B cell (primary cell): ENCODE measurements around the gene CCM2. TPM values are rescaled to one million over a fixed set of nuclear protein-coding genes. Genes with fewer than 3 reads are reported as not detected.

Source experiments
- ATAC-seq: fragments of 200-7000 bp; cut with Tn5 transposase; one replicate; pipeline ENCODE4 v1.10.0; 2021; ENCODE audit warnings: low read depth, mild to moderate bottlenecking, moderate number of reproducible peaks, moderate library complexity
- CTCF ChIA-PET: fragments of 350-600 bp; sonication (Branson Sonifier 250); formaldehyde crosslinking; loops from one replicate; lab custom pipeline; 2021; ENCODE audit warnings: antibody characterized with exemption, inconsistent platforms; lab: Charles Lee
- POLR2A ChIA-PET: fragments of 350-600 bp; sonication (Branson Sonifier 250); formaldehyde crosslinking; loops from one replicate; lab custom pipeline; 2021; ENCODE audit warnings: antibody characterized with exemption; lab: Charles Lee
- DNase-seq: peaks from one replicate; pipeline ENCODE4 v3.0.0; 2013
- H2AFZ ChIP-seq: 2 replicates; pipeline ENCODE4 v1.6.1; 2012; ENCODE audit warnings: mild to moderate bottlenecking, low read depth, low read length; ENCODE audit not compliant: insufficient read depth, poor library complexity, severe bottlenecking
- H3K27ac ChIP-seq, 2 donors: 1 replicate in 1 of 2; 2 replicates in 1 of 2; pipeline ENCODE4 v1.5.1; 2012 to 2013; ENCODE audit warnings: low read length in 2 of 2, mild to moderate bottlenecking in 2 of 2, moderate library complexity in 1 of 2
- H3K27me3 ChIP-seq, 4 experiments: fragments of 200-600 bp in 1 of 4; sonication (generic) in 1 of 4; replicated peaks in 1 of 4; 1 replicate in 2 of 4; 2 replicates in 2 of 4; pipeline versions ENCODE4 v1.6.1 to v1.7.0; 2013 to 2016; ENCODE audit warnings: low read length in 3 of 4, mild to moderate bottlenecking in 2 of 4, mixed read lengths in 1 of 4, moderate library complexity in 1 of 4; ENCODE audit not compliant: insufficient read depth in 4 of 4, control insufficient read depth in 3 of 4; ENCODE audit errors: control extremely low read depth in 1 of 4
- H3K36me3 ChIP-seq, 2 experiments: replicated peaks in 1 of 2; 1 replicate in 1 of 2; 2 replicates in 1 of 2; pipeline versions ENCODE4 v1.6.1 to v1.7.1; 2013; ENCODE audit warnings: low read length in 1 of 2; ENCODE audit not compliant: insufficient read depth in 2 of 2, control insufficient read depth in 1 of 2; ENCODE audit errors: control extremely low read depth in 1 of 2, extremely low read depth in 1 of 2
- H3K4me1 ChIP-seq, 2 donors: fragments of 200-600 bp in 1 of 2; sonication (generic) in 1 of 2; 1 replicate in 1 of 2; 2 replicates in 1 of 2; pipeline versions ENCODE4 v1.5.1 to v1.6.1; 2013 to 2017; ENCODE audit warnings: low read length in 2 of 2; ENCODE audit not compliant: control insufficient read depth in 2 of 2, insufficient read depth in 2 of 2
- H3K4me2 ChIP-seq: replicated peaks from 2 replicates; pipeline ENCODE3; 2012; ENCODE audit warnings: mild to moderate bottlenecking, low read depth, low read length; ENCODE audit not compliant: poor library complexity, severe bottlenecking
- H3K4me3 ChIP-seq, 5 experiments: fragments of 200-600 bp in 1 of 5; sonication (generic) in 1 of 5; 1 replicate in 3 of 5; 2 replicates in 2 of 5; pipeline versions ENCODE4 v1.5.1 to v1.7.0; 2011 to 2016; ENCODE audit warnings: low read length in 4 of 5, mild to moderate bottlenecking in 4 of 5, low read depth in 2 of 5, control low read depth in 1 of 5, moderate library complexity in 1 of 5; ENCODE audit not compliant: insufficient read depth in 1 of 5; ENCODE audit errors: control extremely low read depth in 1 of 5, extremely low read depth in 1 of 5
- H3K79me2 ChIP-seq: fragments of 200-600 bp; sonication (generic); one replicate; pipeline ENCODE4 v1.6.0; 2016; ENCODE audit warnings: low read length; ENCODE audit not compliant: control insufficient read depth, insufficient read depth
- H3K9ac ChIP-seq: fragments of 200-600 bp; sonication (generic); 2 replicates; pipeline ENCODE4 v1.6.1; 2017; ENCODE audit warnings: mild to moderate bottlenecking, low read length, moderate library complexity
- H3K9me3 ChIP-seq, 3 donors: one replicate each; pipeline versions ENCODE4 v1.6.1 to v1.7.1; 2013; ENCODE audit warnings: low read length in 2 of 3; ENCODE audit not compliant: control insufficient read depth in 2 of 3, insufficient read depth in 1 of 3; ENCODE audit errors: control extremely low read depth in 1 of 3
- H4K20me1 ChIP-seq: 2 replicates; pipeline ENCODE4 v1.6.0; 2012; ENCODE audit warnings: mild to moderate bottlenecking, low read length; ENCODE audit not compliant: insufficient read depth, control insufficient read depth, poor library complexity, severe bottlenecking
- H3K27ac Mint-ChIP-seq: one replicate; pipeline ENCODE4 v1.8.0; 2021; ENCODE audit warnings: mixed read lengths
- H3K27me3 Mint-ChIP-seq: one replicate; pipeline ENCODE4 v1.8.0; 2021; ENCODE audit warnings: mixed read lengths
- H3K4me1 Mint-ChIP-seq: one replicate; pipeline ENCODE4 v1.8.0; 2021; ENCODE audit warnings: mixed read lengths
- H3K4me3 Mint-ChIP-seq: one replicate; pipeline ENCODE4 v1.8.0; 2021; ENCODE audit warnings: mixed read lengths
- H3K9me3 Mint-ChIP-seq: one replicate; pipeline ENCODE4 v1.8.0; 2022; ENCODE audit warnings: mixed read lengths; ENCODE audit not compliant: insufficient read depth
- CTCF ChIP-seq: fragments of 200-600 bp; IDR thresholded peaks from one replicate; pipeline ENCODE4 v1.8.0; 2022; ENCODE audit warnings: antibody characterized with exemption, mild to moderate bottlenecking
- EZH2 ChIP-seq: IDR thresholded peaks from 2 replicates; pipeline ENCODE4 v1.6.1; 2012; ENCODE audit warnings: borderline replicate concordance, low read depth, mild to moderate bottlenecking, moderate library complexity, low read length; ENCODE audit not compliant: insufficient read depth, poor library complexity, severe bottlenecking
- WGBS: methylation state at CpG from one replicate; pipeline ENCODE4 v1.1.5; 2013; ENCODE audit warnings: missing lambda C conversion rate; ENCODE audit not compliant: insufficient coverage; 5-methylcytosine and 5-hydroxymethylcytosine counted together
- intact Hi-C: fragments of 100-400 bp; cut with micrococcal nuclease; formaldehyde crosslinking; loops from one replicate; pipeline ENCODE4 v1.10.0; 2022
- polyA plus RNA-seq: library from polyadenylated mRNA; depleted of rRNA; stranded (reverse); fragments of >200 nt; gene quantifications from 2 replicates; pipeline ENCODE4 v1.2.3, GENCODE V29; 2012
- total RNA-seq, 2 donors: library from RNA; stranded (reverse); fragments of 120-200 nt in 1 of 2; gene quantifications; 1 replicate in 1 of 2; 2 replicates in 1 of 2; pipeline versions ENCODE4 v1.2.3 to v1.2.4, GENCODE V29; 2013 to 2022

CCM2 gene
- total and polyA plus RNA-seq, 2 donors (not counting 1 experiment from before 2014, with no cell fraction given): 150 to 201 TPM

GRCh38 chr7:44974549-44974948 is 25.5 kb upstream of the CCM2 start:
- Histone ChIP-seq H3K27ac (peak overlapping the region in 1 of 2 donors; percentile 93), H3K79me2 (peaks cover 58% of the 10 kb centered on the region), H3K4me1 (peaks cover 19 to 46% of the 10 kb centered on the region in 2 donors), H3K36me3 (peaks cover 0 to 77% of the 10 kb centered on the region in 2 experiments), H3K27me3 (no peaks in the 10 kb centered on the region), H4K20me1 (peaks cover 73% of the 10 kb centered on the region), H3K9me3 (no peaks in the 10 kb centered on the region), H3K4me2 (no peak overlapping the region), H3K9ac (no peak overlapping the region), H3K4me3 (no peak overlapping the region), H2AFZ (no peak overlapping the region)
- peak overlapping the region; percentile 80 for H3K27ac Mint-ChIP-seq
- CTCF ChIA-PET: interaction anchor here (0.9 to 7.5 kb wide), 10 partner anchors 10 to 161 kb away, joined by 3 to 125 read pairs (median 6); partner anchors contain the start of gene CCM2
- no peaks in the 10 kb centered on the region for H3K27me3 Mint-ChIP-seq
- POLR2A ChIA-PET: interaction anchor here (0.6 to 1.3 kb wide), 3 partner anchors 25 to 103 kb away, joined by 3 read pairs; no protein-coding TSS in a partner anchor
- no peak overlapping the region for H3K4me3 Mint-ChIP-seq
- TF ChIP-seq EZH2 (no peak), CTCF (no peak)
- 84% methylated on average over 7 of the region's 7 CpGs for WGBS
- intact Hi-C loops: no loop called here
- H3K4me1 Mint-ChIP-seq: peaks cover 45% of the 10 kb centered on the region
- DNase-seq: no peak
- ATAC-seq: no peak
- no peaks in the 10 kb centered on the region for H3K9me3 Mint-ChIP-seq

- Mint-ChIP-seq H3K27me3 (no peaks in the 10 kb centered on the region), H3K27ac (peak overlapping the region; percentile 50), H3K9me3 (no peaks in the 10 kb centered on the region), H3K4me3 (peak overlapping the region; percentile 19), H3K4me1 (peaks cover 55% of the 10 kb centered on the region)
- H3K9me3 ChIP-seq: no peaks in the 10 kb centered on the region
- no peak overlapping the region for H3K4me2 ChIP-seq
- H3K79me2 ChIP-seq: peaks cover 58% of the 10 kb centered on the region
- ATAC-seq (no peak), DNase-seq (no peak)
- intact Hi-C loops: no loop called here
- TF ChIP-seq EZH2: no peak
- TF ChIP-seq CTCF: no peak
- H3K4me3 ChIP-seq: no peak overlapping the region
- ChIA-PET POLR2A (interaction anchor here (1.3 to 1.4 kb wide), 2 partner anchors 24 to 25 kb away, joined by 3 to 6 read pairs; no protein-coding TSS in a partner anchor), CTCF (interaction anchor here (7.5 kb wide), 1 partner anchor 160 kb away, joined by 125 read pairs; no protein-coding TSS in a partner anchor)
- H3K4me1 ChIP-seq: peaks cover 28 to 56% of the 10 kb centered on the region in 2 donors
- peaks cover 63% of the 10 kb centered on the region for H4K20me1 ChIP-seq
- no peaks in the 10 kb centered on the region for H3K27me3 ChIP-seq
- no peak overlapping the region for H2AFZ ChIP-seq
- peaks cover 0 to 68% of the 10 kb centered on the region in 2 experiments for H3K36me3 ChIP-seq
- 95% methylated on average over 11 of the region's 12 CpGs for WGBS
- peak overlapping the region in 1 of 2 donors; percentile 93 for H3K27ac ChIP-seq
- no peak overlapping the region for H3K9ac ChIP-seq
Measured at GRCh38 chr7:44975331-44976039, 24.5 kb upstream of the CCM2 start.
